Suprapubic skin (tissue), 4 donors: ENCODE measurements around the gene HEPACAM2. TPM values are rescaled to one million over a fixed set of nuclear protein-coding genes. Genes with fewer than 3 reads are reported as not detected.

Source experiments
- DNase-seq, 2 donors: peaks; one replicate each; pipeline ENCODE4 v3.0.0-alpha.2; 2019; ENCODE audit warnings: low spot score in 2 of 2
- H3K27ac ChIP-seq: fragments of 200-600 bp; sonication (generic); one replicate; pipeline ENCODE4 v1.5.1; 2019
- H3K27me3 ChIP-seq: fragments of 200-600 bp; sonication (generic); one replicate; pipeline ENCODE4 v1.5.1; 2019
- H3K36me3 ChIP-seq: fragments of 200-600 bp; sonication (generic); one replicate; pipeline ENCODE4 v1.5.1; 2019
- H3K4me1 ChIP-seq: fragments of 200-600 bp; sonication (generic); one replicate; pipeline ENCODE4 v1.5.1; 2019
- H3K4me3 ChIP-seq: fragments of 200-600 bp; sonication (generic); one replicate; pipeline ENCODE4 v1.5.1; 2019; ENCODE audit warnings: mild to moderate bottlenecking
- H3K9me3 ChIP-seq: fragments of 200-600 bp; sonication (generic); one replicate; pipeline ENCODE4 v1.5.1; 2019
- CTCF ChIP-seq, 2 donors: fragments of 200-600 bp in 1 of 2; fragments of 450-650 bp in 1 of 2; sonication (generic) in 1 of 2; IDR thresholded peaks; one replicate each; pipeline ENCODE4 v1.5.1; 2016 to 2019; ENCODE audit warnings: antibody characterized with exemption in 2 of 2, mild to moderate bottlenecking in 1 of 2, moderate library complexity in 1 of 2
- EP300 ChIP-seq: sonication (generic); formaldehyde crosslinking; IDR thresholded peaks from one replicate; pipeline ENCODE4 v1.6.1; 2017; ENCODE audit warnings: antibody characterized with exemption
- POLR2A ChIP-seq, 2 donors: fragments of 450-650 bp; IDR thresholded peaks; one replicate each; pipeline ENCODE4 v1.6.1; 2017; ENCODE audit warnings: antibody characterized with exemption in 2 of 2, mild to moderate bottlenecking in 2 of 2, moderate library complexity in 2 of 2
- POLR2AphosphoS5 ChIP-seq, 3 donors: sonication (generic); formaldehyde crosslinking; IDR thresholded peaks; one replicate each; pipeline ENCODE4 v1.6.1; 2017; ENCODE audit warnings: antibody characterized with exemption in 3 of 3
- WGBS: methylation state at CpG from one replicate; pipeline ENCODE4 v1.1.5; 2018; 5-methylcytosine and 5-hydroxymethylcytosine counted together
- total RNA-seq, 4 donors: library from RNA; depleted of rRNA; stranded (reverse); fragments of >200 nt; gene quantifications; one replicate each; pipeline ENCODE4 v1.1.0, GENCODE V29; 2016

Gene HEPACAM2
- total RNA-seq, 4 donors from 2014 or later = 0.25 TPM; not detected in 3

DNA sequence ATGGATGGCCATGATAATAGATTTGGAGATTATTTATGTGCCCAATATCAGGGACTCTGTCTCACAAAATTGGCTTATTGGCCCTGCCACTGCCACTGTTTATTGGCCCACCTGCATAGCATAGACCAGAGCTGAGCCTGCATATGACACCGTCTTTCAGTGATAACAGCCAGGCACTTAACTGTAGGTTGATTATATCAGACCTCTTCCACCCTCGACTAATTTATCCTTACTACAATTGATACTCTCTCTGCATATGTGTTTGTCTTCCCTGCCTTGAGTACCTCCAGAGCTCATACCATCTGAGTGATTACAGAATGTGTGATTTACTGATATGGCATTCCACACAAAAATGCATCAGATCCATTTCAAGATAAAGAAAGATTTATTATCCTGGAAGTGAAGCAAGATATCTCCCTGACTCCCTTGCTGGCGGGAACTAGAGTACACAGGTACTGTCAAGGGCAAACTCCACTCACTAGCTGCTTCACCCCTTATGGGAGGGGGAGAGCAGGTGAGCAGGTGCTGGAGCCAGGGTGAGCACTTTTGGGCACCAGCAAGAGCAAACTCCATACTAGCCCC, 65.0 kb downstream of the HEPACAM2 start:
- Histone ChIP-seq H3K27ac (no peak overlapping the region), H3K4me1 (no peaks in the 10 kb centered on the region), H3K9me3 (no peaks in the 10 kb centered on the region), H3K36me3 (no peaks in the 10 kb centered on the region), H3K27me3 (no peaks in the 10 kb centered on the region), H3K4me3 (no peak overlapping the region)
- WGBS = 46% methylated on average over 3 of the region's 3 CpGs
- no peak for DNase-seq
- TF ChIP-seq POLR2A (IDR thresholded peaks at IDR 0.05) (no peak), EP300 (no peak), CTCF (IDR thresholded peaks at IDR 0.05) (no peak), POLR2AphosphoS5 (IDR thresholded peaks at IDR 0.05) (no peak)

DNA sequence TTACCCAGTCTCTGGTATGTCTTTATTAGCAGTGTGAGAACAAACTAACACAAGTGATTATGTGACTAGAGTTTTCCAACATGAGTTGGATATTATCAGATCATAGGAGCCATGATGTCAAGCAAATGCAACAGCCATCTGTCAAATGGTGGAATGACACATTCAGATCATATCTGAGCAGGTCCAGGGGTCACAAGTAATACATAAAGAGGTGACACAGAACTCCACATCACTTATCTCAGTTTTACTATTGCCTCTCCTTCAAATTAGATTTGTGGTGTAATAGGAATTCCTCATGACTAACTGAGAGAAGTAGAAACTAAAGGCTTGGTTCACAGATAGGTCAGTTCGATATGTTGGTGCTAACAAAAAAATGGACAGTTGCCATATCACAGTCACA, 65.9 kb downstream of the HEPACAM2 start:
- H3K27me3 ChIP-seq = no peaks in the 10 kb centered on the region
- no peaks in the 10 kb centered on the region for H3K4me1 ChIP-seq
- no peak overlapping the region for H3K4me3 ChIP-seq
- no peak overlapping the region for H3K27ac ChIP-seq
- DNase-seq = no peak
- no peak for TF ChIP-seq POLR2AphosphoS5 (IDR thresholded peaks at IDR 0.05)
- no peak for TF ChIP-seq EP300
- no peak for TF ChIP-seq CTCF (IDR thresholded peaks at IDR 0.05)
- no peak for TF ChIP-seq POLR2A (IDR thresholded peaks at IDR 0.05)
- 68% methylated on average over 1 of the region's 1 CpG for WGBS
- H3K36me3 ChIP-seq = no peaks in the 10 kb centered on the region
- no peaks in the 10 kb centered on the region for H3K9me3 ChIP-seq

DNA sequence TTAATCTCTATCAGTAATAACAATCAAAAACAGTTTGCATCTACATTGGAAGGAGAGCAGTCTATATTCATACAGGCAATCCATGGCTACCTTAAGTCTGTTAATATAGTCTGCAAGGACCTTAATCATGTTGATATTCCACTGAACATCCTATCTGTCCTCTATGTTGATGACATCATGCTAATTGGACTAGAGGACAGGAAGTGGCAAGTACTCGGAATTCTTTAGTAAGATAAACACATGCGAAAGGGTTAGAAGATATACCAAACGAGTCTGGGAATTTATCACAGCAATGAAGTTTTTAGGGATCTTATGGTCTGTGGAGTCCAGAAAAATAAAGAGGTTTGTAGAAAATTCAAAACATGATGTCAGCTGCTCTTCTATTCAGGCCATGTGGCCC, 66.8 kb downstream of the HEPACAM2 start:
- no peak overlapping the region for H3K27ac ChIP-seq
- H3K27me3 ChIP-seq = no peaks in the 10 kb centered on the region
- DNase-seq = no peak
- no peaks in the 10 kb centered on the region for H3K4me1 ChIP-seq
- WGBS = 73% methylated on average over 3 of the region's 3 CpGs
- no peaks in the 10 kb centered on the region for H3K36me3 ChIP-seq
- no peaks in the 10 kb centered on the region for H3K9me3 ChIP-seq
- no peak for TF ChIP-seq POLR2AphosphoS5 (IDR thresholded peaks at IDR 0.05)
- TF ChIP-seq POLR2A (IDR thresholded peaks at IDR 0.05) = no peak
- no peak for TF ChIP-seq CTCF (IDR thresholded peaks at IDR 0.05)
- TF ChIP-seq EP300 = no peak
- H3K4me3 ChIP-seq = no peak overlapping the region

- DNase-seq = no peak
- TF ChIP-seq CTCF (IDR thresholded peaks at IDR 0.05) (no peak), EP300 (no peak), POLR2A (IDR thresholded peaks at IDR 0.05) (no peak), POLR2AphosphoS5 (IDR thresholded peaks at IDR 0.05) (no peak)
- Histone ChIP-seq H3K27me3 (no peaks in the 10 kb centered on the region), H3K27ac (no peak overlapping the region), H3K36me3 (no peaks in the 10 kb centered on the region), H3K9me3 (no peaks in the 10 kb centered on the region), H3K4me3 (no peak overlapping the region), H3K4me1 (no peaks in the 10 kb centered on the region)
- 62% methylated on average over 1 of the region's 1 CpG for WGBS
Measured at GRCh38 chr7:93156884-93157283, 69.4 kb downstream of the HEPACAM2 start.

DNA sequence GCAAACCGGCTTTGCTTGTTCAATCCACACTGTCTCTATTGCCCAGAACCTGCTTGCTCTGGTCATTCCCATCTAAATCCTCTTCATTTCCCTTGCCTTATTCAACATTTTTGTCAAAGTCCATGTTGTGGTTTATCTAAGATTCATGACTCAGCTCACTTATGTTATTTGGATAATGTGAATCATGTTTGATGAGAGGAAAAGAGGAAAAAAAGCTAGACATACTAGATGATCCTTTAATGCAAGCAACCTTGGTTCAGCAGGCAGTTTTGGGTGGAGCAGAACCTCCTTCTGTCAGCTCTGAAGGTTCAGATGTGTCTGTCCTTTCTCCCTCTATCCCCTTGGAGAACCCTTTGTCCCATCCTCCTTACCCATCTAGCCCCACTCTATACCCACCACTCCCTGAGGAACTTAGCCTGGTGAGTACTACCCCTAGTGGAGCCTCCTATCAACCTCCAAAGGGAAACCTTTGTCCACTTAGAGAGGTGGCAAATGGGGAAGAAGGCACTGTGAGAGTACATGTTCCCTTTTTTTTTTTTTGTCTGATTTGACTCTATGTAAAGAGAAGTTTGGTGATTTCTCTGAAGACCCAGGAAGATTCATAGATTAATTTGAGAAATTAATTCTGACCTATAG, 76.0 kb downstream of the HEPACAM2 start:
- no peaks in the 10 kb centered on the region for H3K27me3 ChIP-seq
- peaks cover 22% of the 10 kb centered on the region for H3K4me1 ChIP-seq
- DNase-seq = no peak

More for the DNA sequence above, 76.0 kb downstream of the HEPACAM2 start:
- no peaks in the 10 kb centered on the region for H3K36me3 ChIP-seq
- no peak overlapping the region for H3K27ac ChIP-seq
- H3K9me3 ChIP-seq = no peaks in the 10 kb centered on the region
- TF ChIP-seq EP300 (no peak), CTCF (IDR thresholded peaks at IDR 0.05) (no peak), POLR2A (IDR thresholded peaks at IDR 0.05) (no peak), POLR2AphosphoS5 (IDR thresholded peaks at IDR 0.05) (no peak)
- 91% methylated on average over 1 of the region's 1 CpG for WGBS
- no peak overlapping the region for H3K4me3 ChIP-seq
